Heart left ventricle (tissue), 13 donors: ENCODE measurements around the gene RALGPS1.

Source experiments
- CTCF ChIP-seq, 12 donors: fragments of 200-600 bp; sonication (generic) in 4 of 12; IDR thresholded peaks; one replicate each; pipeline versions ENCODE4 v1.5.0 to v1.8.0; 2018 to 2022; ENCODE audit warnings: antibody characterized with exemption in 12 of 12, mild to moderate bottlenecking in 5 of 12
- POLR2A ChIP-seq, 2 donors: fragments of 450-650 bp; IDR thresholded peaks; one replicate each; pipeline ENCODE4 v1.6.1; 2017; ENCODE audit warnings: antibody characterized with exemption in 2 of 2, mild to moderate bottlenecking in 2 of 2, moderate library complexity in 2 of 2
- donor health status: ischemic (EF 13 %, LVEDD 7.1; RV severe dilation, severe dysfunction).
- donor health status: DM: no; HTN: yes; CAD: no.
- donor health status: DM: no; HTN: no; CAD: no.
- donor health status: ischemic (EF 25% LVEDD 6.9; RV normal size, moderate dysfunction).
- donor health status: ischemic (EF 25% LVEDD 5.7; RV mildly dilated, moderate dysfunction).
- donor health status: ischemic (EF 35%, LVEDD 5.7; RV mildly dilated, moderate dysfunction).
- donor health status: nonischemic (EF 11% LVEDD 7.7; RV severe dilation, severe dysfunction).
- donor health status: DM: yes; HTN: yes; CAD: no.
- donor health status: PGD.
- donor health status: ischemic (EF 29% LVEDD 5.4; RV normal size, mild dysfunction).
- donor health status: nonischemic (EF 23%, LVEDD 6.1; RV moderate dilation, normal function).

GRCh38 chr9:127207734-127208410 lies 293.3 kb downstream of the RALGPS1 start:
- no peak for TF ChIP-seq CTCF (IDR thresholded peaks at IDR 0.05)
- no peak for TF ChIP-seq POLR2A (IDR thresholded peaks at IDR 0.05)
